GM10248 (cell line): Measurements from ENCODE around the gene GABRG3.

ENCODE experiments used
- CTCF ChIA-PET: fragments of 300-600 bp; sonication (Branson Sonifier 250); formaldehyde crosslinking; extraction: SDS; loops from one replicate; lab custom pipeline; 2021; ENCODE audit warnings: antibody characterized with exemption; lab: Yijun Ruan, JAX
- POLR2A ChIA-PET: fragments of 350-650 bp; sonication (Branson Sonifier 250); formaldehyde crosslinking; extraction: SDS; loops from one replicate; lab custom pipeline; 2020; ENCODE audit warnings: antibody characterized with exemption; lab: Yijun Ruan, JAX
- DNase-seq: peaks from one replicate; pipeline ENCODE4 v3.0.0; 2012; ENCODE audit errors: extremely low spot score
- TF ChIP-seq, protein P1 (sequence below): IDR thresholded peaks from 2 replicates; pipeline ENCODE4 v1.5.1; 2012; ENCODE audit warnings: mild to moderate bottlenecking, low read depth; ENCODE audit errors: extremely low read depth, missing control alignments, control extremely low read depth

Gene GABRG3

DNA sequence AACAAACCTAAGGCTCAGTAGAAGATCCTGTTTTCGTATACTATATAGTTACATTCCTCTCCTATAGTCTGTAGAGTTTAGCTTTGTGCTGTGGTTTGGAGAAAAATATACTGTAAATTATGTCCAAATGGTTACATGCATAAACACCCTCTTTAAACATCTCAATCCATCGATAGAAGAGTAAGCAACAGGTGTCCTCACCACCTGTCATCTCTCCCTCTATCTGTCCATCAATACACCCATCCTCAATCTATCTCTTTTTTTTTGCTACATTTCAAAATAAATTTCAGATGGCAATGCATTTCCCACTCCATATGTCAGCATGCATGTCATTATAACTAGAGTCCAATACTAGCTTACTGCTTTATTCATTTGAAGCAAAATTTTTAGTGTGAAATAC lies 21.0 kb upstream of the GABRG3 start:
- ChIA-PET CTCF (interaction anchor here (1.5 kb wide), 1 partner anchor 15 kb away, joined by 3 read pairs; no protein-coding TSS in a partner anchor), POLR2A (no interaction called here)
- DNase-seq, result no peak

DNA sequence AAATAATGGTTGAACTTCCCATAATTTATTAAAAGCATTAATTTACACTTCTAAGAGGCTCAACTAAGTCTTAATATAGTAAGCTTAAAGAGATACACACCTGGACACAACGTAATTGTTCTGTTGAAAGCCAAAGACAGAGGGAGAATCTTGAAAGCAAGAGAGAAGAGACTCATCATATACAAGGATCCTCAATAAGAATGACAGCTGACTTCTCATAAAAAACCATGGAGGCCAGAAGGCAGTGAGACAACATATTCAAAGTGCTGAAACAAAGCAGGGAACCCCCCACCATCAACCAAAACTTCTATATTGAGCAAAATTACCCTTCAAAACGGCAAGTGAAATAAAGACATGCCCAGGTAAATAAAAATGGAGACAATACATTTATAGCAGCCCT lies 16.6 kb upstream of the GABRG3 start:
- TF ChIP-seq, protein P1, sequence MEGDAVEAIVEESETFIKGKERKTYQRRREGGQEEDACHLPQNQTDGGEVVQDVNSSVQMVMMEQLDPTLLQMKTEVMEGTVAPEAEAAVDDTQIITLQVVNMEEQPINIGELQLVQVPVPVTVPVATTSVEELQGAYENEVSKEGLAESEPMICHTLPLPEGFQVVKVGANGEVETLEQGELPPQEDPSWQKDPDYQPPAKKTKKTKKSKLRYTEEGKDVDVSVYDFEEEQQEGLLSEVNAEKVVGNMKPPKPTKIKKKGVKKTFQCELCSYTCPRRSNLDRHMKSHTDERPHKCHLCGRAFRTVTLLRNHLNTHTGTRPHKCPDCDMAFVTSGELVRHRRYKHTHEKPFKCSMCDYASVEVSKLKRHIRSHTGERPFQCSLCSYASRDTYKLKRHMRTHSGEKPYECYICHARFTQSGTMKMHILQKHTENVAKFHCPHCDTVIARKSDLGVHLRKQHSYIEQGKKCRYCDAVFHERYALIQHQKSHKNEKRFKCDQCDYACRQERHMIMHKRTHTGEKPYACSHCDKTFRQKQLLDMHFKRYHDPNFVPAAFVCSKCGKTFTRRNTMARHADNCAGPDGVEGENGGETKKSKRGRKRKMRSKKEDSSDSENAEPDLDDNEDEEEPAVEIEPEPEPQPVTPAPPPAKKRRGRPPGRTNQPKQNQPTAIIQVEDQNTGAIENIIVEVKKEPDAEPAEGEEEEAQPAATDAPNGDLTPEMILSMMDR, result no peak
- DNase-seq, result no peak
- ChIA-PET POLR2A (no interaction called here), CTCF (interaction anchor here (1.4 kb wide), 1 partner anchor 8 kb away, joined by 3 read pairs; no protein-coding TSS in a partner anchor)

More for the DNA sequence above, 21.0 kb upstream of the GABRG3 start:
- TF ChIP-seq, protein P1, result no peak

DNA sequence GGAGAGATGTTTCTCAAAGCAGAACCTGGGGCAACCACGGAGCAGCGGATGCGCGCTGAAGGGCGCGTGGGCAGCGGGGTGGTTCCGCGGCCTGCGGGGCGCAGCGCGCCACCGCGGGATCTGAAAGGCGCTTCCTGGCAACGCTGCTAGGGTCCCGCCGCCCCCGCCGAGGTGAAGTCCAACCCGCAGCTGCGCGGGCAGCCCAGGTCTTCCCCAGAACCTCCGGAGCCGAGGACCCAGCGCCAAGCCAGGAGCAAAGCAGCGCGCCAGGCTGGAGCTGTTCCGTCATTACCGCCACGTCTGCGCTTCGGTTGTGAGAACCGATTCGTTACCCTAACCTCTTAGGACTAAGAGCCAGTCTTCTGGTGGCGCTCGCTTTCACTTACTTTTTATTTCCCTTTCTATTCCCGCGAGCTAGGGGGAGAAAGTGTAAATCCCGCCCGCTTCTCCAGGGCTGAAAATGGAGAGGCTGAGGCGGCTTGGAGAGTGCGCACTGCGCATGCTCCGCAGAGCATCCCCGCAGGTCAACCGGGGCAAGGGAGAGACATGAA lies 3.2 kb upstream of the GABRG3 start:
- CTCF ChIA-PET, result no interaction called here
- TF ChIP-seq, protein P1, result no peak

DNA sequence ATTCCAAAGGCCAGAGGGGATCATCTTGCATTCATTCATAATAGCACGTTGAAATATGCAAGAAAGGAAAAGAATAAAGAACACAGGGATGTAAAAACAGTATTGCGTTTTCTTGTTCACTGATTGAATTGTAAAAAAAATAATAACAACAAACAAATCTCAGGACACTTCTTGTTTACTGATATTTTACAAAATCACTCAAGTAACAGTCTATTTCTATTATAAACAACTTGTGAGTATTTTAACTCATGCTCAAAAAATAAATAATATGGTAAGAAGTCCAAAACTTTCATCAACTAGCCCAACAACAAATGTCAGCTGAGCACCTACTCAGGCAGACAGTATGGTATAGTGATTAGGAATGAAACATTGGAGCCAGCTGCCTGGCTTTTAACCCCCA lies 2.2 kb upstream of the GABRG3 start:
- ChIA-PET CTCF (no interaction called here), POLR2A (no interaction called here)
- TF ChIP-seq, protein P1, result no peak
- no peak for DNase-seq

More for the DNA sequence above, 3.2 kb upstream of the GABRG3 start:
- no peak for DNase-seq
- POLR2A ChIA-PET, result no interaction called here

DNA sequence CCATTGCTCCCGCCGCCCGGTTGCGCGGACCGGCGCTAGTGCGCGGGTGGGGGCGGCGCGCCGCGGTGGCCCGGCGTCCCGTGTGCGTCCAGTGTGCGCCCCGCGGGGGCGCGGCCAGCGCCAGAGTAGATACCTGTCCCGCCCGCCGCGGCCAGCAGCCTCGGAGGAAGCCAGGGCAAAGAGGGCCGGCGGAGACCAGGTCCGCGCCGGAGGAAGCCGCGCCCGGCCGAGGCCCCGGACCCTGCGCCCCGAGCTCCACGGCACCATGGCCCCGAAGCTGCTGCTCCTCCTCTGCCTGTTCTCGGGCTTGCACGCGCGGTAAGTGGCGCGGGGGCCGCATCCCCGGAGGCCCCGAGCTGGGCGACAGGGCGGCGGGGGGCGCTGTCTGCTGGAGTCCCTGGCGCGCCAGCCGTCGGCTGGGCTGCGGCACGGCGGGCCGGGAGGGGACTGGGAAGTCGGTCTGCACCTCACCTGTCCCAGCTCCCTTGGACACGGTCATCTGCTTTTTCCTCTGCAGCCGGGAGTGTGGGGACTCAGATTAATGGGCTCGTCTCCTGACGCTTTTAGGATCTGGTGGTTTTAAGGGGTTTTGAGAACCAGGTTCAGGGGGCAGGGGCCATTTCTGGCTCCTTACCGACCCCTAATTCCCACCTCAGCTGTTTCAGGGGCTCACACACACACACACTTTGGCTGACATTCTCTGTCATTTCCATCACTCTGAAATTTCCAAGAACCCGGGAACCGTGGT lies 464 bp downstream of the GABRG3 start:
- DNase-seq, result no peak
- POLR2A ChIA-PET, result no interaction called here
- TF ChIP-seq, protein P1, result no peak
- CTCF ChIA-PET, result no interaction called here

DNA sequence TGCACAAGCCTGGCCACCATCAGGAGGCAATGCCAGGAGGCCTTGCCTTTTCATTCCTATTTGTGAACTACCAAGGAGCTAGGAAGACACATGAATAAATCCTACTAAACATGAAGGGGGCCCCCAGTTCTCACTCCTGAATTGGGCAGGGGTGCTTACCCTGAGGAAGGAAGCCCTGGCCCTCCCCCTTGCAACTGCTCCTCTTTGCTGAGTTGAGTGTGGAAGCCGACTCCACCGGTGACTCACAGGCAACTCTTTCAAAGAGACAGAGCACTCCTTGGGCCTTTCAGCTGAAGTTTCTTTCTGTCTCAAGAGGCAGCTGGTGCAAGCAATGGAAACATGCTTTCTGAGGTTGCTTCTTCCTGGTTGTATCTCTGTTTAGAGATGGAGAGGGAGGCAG lies 1.7 kb downstream of the GABRG3 start:
- ChIA-PET POLR2A (no interaction called here), CTCF (no interaction called here)
- TF ChIP-seq, protein P1, result no peak
- DNase-seq, result no peak
